Stimulated activated CD8-positive, alpha-beta memory T cell treated with anti-CD3 and anti-CD28 coated beads, Interleukin-4, amount 100 ng/mL, for 48 hours (primary cell): Measurements from ENCODE around the gene GNGT1.
"Not testable (repeated sequence)": the region's sequence is repeated elsewhere in the genome, so short reads cannot be mapped to it uniquely, and the experiment has no call there.

ENCODE experiments used
- DNase-seq: peaks from one replicate; pipeline ENCODE4 v3.0.0-alpha.2; 2020

Gene GNGT1

DNA sequence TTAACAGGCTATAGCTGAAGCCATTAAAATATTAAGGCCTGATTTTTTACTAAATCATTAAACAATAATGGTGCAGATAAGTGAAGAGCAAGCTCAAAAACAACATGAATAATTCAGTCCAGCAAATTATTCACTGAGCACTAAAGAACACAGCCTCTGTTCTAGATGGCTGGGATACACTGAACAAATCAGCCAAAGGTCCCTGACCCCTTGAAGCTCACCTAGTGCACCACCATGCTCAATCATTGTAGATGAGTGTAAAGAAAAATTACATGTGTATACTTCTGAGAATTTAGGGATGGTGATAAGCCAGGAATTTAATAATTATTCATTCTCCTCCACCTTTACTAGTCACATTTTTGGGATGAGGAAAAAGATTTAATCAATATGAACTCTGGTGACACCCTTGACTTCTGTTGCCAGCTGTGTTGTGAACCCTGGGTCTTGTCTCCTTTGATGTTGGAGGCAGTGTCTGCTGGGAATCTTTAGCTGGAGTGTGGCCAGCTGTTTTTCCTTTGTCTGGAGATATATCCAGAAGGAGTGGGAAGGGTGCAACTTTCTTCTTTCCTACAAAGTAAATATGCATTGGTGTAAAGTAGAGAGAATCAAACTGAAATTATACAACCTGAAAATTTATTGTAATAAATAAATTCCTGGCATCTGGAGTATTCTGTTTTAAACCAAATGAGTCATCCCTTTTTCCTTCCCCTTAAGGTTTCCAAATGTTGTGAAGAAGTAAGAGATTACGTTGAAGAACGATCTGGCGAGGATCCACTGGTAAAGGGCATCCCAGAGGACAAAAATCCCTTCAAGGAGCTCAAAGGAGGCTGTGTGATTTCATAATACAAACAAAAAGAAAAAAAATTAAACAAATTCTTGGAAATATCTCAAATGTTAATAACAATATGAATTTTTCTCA lies 4.0 kb downstream of the GNGT1 start:
- no peak for DNase-seq

- not testable (repeated sequence) for DNase-seq
Observed at GRCh38 chr7:93911242-93911641, 4.9 kb downstream of the GNGT1 start.

DNA sequence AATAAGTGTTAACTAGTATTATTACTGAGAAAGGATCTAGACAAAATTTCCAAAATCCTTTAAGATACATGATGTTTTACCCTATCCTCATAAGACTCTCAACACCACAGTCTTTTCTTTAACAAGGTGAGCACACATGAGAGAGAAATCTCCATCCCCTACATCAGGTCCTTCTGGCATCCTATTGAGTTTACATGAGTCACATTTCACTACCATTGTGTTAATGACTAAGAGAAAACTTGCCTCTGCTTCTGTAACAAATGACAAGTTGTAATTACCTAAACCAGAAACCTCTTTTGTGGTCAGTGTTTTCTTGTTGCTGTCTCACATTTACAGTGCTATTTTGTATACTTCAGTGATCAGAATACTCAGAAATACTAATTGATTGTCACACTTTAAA lies 5.3 kb downstream of the GNGT1 start:
- DNase-seq, result not testable (repeated sequence)

- no peak for DNase-seq
Observed at GRCh38 chr7:93913197-93913596, 6.8 kb downstream of the GNGT1 start.

DNA sequence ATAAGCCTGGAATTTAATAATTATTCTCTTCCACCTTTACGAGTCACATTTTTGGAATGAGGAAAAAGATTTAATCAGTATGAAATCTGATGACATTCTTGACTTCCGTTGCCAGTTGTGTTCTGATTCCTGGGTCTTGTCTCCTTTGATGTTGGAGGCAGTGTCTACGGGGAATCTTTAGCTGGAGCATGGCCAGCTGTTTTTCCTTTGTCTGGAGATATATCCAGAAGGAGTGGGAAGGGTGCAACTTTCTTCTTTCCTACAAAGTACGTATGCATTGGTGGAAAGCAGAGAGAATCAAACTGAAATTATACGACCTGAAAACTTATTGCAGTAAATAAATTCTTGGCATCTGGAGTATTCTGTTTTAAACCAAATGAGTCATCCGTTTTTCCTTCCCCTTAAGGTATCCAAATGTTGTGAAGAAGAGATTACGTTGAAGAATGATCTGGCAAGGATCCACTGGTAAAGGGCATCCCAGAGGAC lies 8.3 kb downstream of the GNGT1 start:
- DNase-seq, result no peak

- not testable (repeated sequence) for DNase-seq
Observed at GRCh38 chr7:93915206-93915842, 9.0 kb downstream of the GNGT1 start.

- not testable (repeated sequence) for DNase-seq
Observed at GRCh38 chr7:93915888-93916287, 9.5 kb downstream of the GNGT1 start.

- DNase-seq, result not testable (repeated sequence)
Observed at GRCh38 chr7:93916315-93916714, 9.9 kb downstream of the GNGT1 start.

DNA sequence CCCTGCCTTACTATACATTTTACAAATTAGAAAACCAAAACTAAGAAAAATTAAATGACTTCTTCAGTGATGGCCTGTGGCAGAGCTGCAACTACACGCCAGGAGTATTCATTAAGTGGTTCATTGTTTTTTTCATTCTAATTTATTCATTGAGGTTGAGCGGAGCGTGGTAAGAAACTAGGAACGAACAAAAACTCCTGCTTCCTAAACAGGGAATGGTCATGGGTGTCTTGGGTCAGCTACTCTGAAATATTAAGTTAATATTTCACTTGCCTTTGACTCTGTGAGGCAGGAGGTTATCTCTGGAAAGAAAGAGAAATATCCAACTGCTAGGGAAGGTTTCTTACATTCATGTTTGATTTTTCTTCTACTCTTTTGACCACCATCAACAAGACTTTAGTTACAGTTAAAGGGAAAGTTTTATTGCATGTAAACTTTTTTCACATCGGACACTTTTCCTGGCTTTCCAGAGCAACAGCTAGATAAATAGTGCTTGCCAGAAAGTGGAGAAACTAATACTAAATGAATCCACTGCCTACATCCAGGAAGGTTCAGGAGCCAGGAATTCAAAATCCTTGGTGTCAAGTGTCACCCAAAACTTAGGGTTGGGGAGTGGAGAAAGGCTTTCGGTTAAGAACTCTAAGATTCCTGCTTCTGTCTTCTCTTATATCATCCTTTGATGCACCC lies 14.3 kb downstream of the GNGT1 start:
- no peak for DNase-seq

DNA sequence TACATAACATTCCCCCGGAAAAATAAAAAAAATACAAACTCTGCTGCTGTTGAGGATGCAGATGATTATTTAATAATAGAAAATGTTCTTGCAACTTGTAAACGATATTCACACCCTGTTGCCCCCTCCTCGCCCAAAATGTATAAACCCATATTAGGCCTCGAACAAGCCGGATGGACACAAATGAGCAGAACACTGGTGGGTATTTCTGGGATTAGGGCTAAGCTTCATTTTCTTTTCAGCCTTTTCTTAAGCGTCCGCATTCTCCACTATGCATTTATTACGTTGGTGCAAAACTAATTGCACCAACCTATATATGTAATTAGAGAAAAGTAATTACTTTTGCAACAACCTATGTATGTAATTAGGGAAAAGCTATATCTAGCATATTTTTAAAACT lies 14.8 kb downstream of the GNGT1 start:
- DNase-seq, result no peak

GRCh38 chr7:93921607-93922566 lies 15.5 kb downstream of the GNGT1 start, which contains the start of gene GNG11:
Gene GNG11, plus strand, starts transcription at chr7:93921735. Its CDS starts 403 bp downstream, at chr7:93922138.
- DNase-seq, result peak; percentile 53

GRCh38 chr7:93923296-93923695 lies 16.9 kb downstream of the GNGT1 start:
- DNase-seq, result no peak

- DNase-seq, result no peak
Observed at GRCh38 chr7:93923942-93924341, 17.6 kb downstream of the GNGT1 start.

GRCh38 chr7:93926800-93927199 lies 20.4 kb downstream of the GNGT1 start:
- no peak for DNase-seq

GRCh38 chr7:93927585-93927984 lies 21.2 kb downstream of the GNGT1 start:
- no peak for DNase-seq

DNA sequence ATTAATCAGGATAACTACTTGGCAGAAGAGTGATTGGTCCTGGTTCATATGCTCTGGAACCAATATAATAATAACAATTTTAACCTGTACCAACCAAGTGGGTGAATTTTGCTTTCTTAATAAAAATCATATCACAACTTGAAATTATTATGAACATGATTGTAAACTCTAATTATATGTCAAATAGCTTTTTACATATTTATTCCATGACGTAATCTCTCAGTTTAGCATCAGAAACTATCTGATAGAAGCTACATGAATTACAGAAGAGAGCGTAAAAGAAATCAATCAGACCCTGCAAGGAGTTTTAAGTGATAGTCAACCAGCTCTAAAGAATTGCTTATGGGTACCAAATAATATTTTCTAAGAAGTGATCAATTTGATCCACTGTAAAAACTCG lies 25.3 kb downstream of the GNGT1 start:
- DNase-seq, result no peak

GRCh38 chr7:93933156-93933555 lies 26.8 kb downstream of the GNGT1 start:
- no peak for DNase-seq

- no peak for DNase-seq
Observed at GRCh38 chr7:93935102-93935501, 28.7 kb downstream of the GNGT1 start.

DNA sequence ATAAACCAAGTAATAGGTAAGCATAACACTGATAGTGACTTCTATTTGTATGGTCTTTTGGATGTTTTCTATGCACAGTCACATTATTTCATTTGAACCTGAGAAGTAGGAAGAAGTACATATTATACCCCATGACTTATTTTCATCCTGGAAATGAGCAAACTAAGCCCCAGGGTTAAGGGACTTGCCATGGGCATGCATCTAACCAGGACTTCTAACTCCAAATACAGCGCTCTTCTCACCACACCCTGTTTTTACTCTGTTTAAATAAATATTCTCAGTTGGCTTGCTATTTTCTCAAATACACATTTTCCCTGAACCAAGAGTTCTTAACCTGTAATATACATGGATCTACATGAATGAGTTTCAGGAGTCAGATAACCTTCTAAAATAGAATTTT lies 31.5 kb downstream of the GNGT1 start:
- DNase-seq, result no peak

DNA sequence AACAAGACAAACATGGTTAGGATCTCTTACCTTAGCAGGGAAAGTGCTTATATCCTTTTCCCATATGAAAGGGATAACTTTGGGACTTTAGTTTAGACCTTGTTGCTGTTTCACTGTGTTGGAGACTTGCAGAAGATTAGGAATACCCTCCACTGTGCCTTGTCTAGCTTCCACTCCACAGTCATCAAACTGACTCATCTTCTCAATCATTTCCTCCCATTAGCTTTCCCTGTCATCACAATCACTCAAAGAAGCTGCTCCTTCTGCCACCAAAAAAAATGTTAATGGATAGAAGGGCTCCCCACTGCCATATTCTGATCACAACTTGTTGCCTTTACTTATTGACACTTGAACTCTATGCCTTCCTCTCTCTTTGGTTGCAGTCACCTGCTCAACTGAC lies 31.9 kb downstream of the GNGT1 start:
- DNase-seq, result no peak

DNA sequence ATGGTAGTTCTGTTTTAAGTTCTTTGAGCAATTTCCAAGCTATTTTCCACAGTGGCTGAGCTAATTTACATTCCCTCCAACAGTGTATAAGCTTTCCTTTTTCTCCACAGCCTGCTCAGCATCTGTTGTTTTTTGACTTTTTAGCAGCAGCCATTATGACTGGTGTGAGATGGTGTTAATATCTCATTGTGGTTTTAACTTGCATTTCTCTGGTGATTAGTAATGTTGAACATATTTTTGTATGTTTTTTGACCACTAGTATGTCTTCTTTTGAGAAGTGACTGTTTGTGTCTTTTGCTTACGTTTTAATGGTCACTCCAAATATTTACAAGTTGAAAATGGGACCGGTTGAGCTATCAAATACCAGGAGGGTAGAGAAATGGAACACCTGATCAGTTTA lies 35.6 kb downstream of the GNGT1 start:
- DNase-seq, result no peak
